ENCODE measurements around the gene C17orf107.

DNA sequence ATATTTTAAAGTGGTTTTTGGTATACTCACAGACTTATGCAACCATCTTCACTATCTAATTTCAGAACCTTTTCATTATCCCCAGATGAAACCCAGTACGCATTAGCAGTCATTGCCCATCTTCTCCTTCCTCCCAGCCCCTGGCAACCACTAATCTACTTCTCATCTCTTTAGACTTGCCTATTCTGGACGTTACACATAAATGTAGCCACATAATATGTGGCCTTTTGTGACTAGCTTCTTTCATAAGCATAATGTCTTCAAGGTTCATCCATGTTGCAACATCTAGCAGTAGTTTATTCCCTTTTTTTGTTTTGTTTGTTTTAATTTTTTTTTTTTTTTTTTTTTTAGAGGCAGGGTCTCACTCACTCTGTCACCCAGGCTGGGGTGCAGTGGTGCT, 28.5 kb upstream of the C17orf107 start:
- TF ChIP-seq, protein P1, sequence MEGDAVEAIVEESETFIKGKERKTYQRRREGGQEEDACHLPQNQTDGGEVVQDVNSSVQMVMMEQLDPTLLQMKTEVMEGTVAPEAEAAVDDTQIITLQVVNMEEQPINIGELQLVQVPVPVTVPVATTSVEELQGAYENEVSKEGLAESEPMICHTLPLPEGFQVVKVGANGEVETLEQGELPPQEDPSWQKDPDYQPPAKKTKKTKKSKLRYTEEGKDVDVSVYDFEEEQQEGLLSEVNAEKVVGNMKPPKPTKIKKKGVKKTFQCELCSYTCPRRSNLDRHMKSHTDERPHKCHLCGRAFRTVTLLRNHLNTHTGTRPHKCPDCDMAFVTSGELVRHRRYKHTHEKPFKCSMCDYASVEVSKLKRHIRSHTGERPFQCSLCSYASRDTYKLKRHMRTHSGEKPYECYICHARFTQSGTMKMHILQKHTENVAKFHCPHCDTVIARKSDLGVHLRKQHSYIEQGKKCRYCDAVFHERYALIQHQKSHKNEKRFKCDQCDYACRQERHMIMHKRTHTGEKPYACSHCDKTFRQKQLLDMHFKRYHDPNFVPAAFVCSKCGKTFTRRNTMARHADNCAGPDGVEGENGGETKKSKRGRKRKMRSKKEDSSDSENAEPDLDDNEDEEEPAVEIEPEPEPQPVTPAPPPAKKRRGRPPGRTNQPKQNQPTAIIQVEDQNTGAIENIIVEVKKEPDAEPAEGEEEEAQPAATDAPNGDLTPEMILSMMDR (IDR thresholded peaks at IDR 0.05) = no peak
- TF ChIP-seq, protein P2, sequence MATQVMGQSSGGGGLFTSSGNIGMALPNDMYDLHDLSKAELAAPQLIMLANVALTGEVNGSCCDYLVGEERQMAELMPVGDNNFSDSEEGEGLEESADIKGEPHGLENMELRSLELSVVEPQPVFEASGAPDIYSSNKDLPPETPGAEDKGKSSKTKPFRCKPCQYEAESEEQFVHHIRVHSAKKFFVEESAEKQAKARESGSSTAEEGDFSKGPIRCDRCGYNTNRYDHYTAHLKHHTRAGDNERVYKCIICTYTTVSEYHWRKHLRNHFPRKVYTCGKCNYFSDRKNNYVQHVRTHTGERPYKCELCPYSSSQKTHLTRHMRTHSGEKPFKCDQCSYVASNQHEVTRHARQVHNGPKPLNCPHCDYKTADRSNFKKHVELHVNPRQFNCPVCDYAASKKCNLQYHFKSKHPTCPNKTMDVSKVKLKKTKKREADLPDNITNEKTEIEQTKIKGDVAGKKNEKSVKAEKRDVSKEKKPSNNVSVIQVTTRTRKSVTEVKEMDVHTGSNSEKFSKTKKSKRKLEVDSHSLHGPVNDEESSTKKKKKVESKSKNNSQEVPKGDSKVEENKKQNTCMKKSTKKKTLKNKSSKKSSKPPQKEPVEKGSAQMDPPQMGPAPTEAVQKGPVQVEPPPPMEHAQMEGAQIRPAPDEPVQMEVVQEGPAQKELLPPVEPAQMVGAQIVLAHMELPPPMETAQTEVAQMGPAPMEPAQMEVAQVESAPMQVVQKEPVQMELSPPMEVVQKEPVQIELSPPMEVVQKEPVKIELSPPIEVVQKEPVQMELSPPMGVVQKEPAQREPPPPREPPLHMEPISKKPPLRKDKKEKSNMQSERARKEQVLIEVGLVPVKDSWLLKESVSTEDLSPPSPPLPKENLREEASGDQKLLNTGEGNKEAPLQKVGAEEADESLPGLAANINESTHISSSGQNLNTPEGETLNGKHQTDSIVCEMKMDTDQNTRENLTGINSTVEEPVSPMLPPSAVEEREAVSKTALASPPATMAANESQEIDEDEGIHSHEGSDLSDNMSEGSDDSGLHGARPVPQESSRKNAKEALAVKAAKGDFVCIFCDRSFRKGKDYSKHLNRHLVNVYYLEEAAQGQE (IDR thresholded peaks at IDR 0.05; ENCODE audit: insufficient read depth in 1 of 2, low read depth in 2 of 2, low read length in 1 of 2) = no peak
- TF ChIP-seq TCF7L2 (IDR thresholded peaks at IDR 0.05; ENCODE audit: low read depth, low read length) = no peak
- TF ChIP-seq SIN3A (IDR thresholded peaks at IDR 0.05; ENCODE audit: borderline replicate concordance, insufficient read depth, low read depth, low read length) = no peak
- no peak for TF ChIP-seq POLR2AphosphoS5 (IDR thresholded peaks at IDR 0.05; ENCODE audit: low read depth, low read length)
